OCI-LY3 (cell line): ENCODE results near the gene SH3GL1.

Experiments used
- H2AFZ ChIP-seq: fragments of 200-600, 300-600 bp; shearing (Covaris generic); 2 replicates; pipeline ENCODE4 v1.6.0; 2014; ENCODE audit warnings: antibody characterized with exemption, low read depth, low read length
- H3K27ac ChIP-seq: fragments of 200-600, 300-600 bp; sonication (generic); 2 replicates; pipeline ENCODE4 v1.5.1; 2014; ENCODE audit warnings: mild to moderate bottlenecking, low read length, moderate library complexity, mixed read lengths
- H3K27me3 ChIP-seq: fragments of 200-600, 300-600 bp; sonication (generic); 2 replicates; pipeline ENCODE4 v1.6.1; 2014; ENCODE audit warnings: low read depth, low read length, mixed read lengths
- H3K36me3 ChIP-seq: fragments of 200-600, 300-600 bp; sonication (generic); replicated peaks from 2 replicates; pipeline ENCODE3; 2014; ENCODE audit warnings: low read depth, low read length, mixed read lengths
- H3K4me1 ChIP-seq: fragments of 300-600, 200-600 bp; sonication (generic); 2 replicates; pipeline ENCODE4 v1.6.1; 2014; ENCODE audit warnings: low read length, mixed read lengths
- H3K4me2 ChIP-seq: fragments of 200-600, 300-600 bp; sonication (generic); 2 replicates; pipeline ENCODE4 v1.6.1; 2014; ENCODE audit warnings: low read length, mixed read lengths
- H3K4me3 ChIP-seq: fragments of 300-600, 200-600 bp; sonication (generic); 2 replicates; pipeline ENCODE4 v1.5.1; 2014; ENCODE audit warnings: antibody characterized with exemption, mild to moderate bottlenecking, low read length, moderate library complexity
- H3K79me2 ChIP-seq: fragments of 300-600, 200-600 bp; shearing (Covaris generic); 2 replicates; pipeline ENCODE4 v1.6.1; 2014; ENCODE audit warnings: mild to moderate bottlenecking, low read length, mixed read lengths
- H3K9ac ChIP-seq: fragments of 300-600, 200-600 bp; shearing (Covaris generic); 2 replicates; pipeline ENCODE4 v1.6.0; 2014; ENCODE audit warnings: mild to moderate bottlenecking, low read length, moderate library complexity
- H3K9me3 ChIP-seq: fragments of 200-600, 300-600 bp; shearing (Covaris generic); 2 replicates; pipeline ENCODE4 v1.6.1; 2014; ENCODE audit warnings: low read length, mixed read lengths; ENCODE audit not compliant: insufficient read depth
- H4K20me1 ChIP-seq: fragments of 200-600, 300-600 bp; sonication (generic); 2 replicates; pipeline ENCODE4 v1.6.1; 2016; ENCODE audit warnings: low read length, mixed read lengths; ENCODE audit not compliant: insufficient read depth
- CTCF ChIP-seq: fragments of 200-600, 300-600 bp; sonication (generic); IDR thresholded peaks from 2 replicates; pipeline ENCODE4 v1.5.1; 2014; ENCODE audit warnings: antibody characterized with exemption, low read length, low read depth
- EZH2phosphoT487 ChIP-seq: fragments of 200-600 bp; shearing (Covaris generic); IDR thresholded peaks from 2 replicates; pipeline ENCODE4 v1.6.1; 2018; ENCODE audit warnings: antibody characterized with exemption, mixed run types, low read depth

The SH3GL1 gene

GRCh38 chr19:4342615-4343369 is 57.6 kb downstream of the SH3GL1 start:
- Histone ChIP-seq H3K36me3 (no peaks in the 10 kb centered on the region), H2AFZ (peak overlapping the region; percentile 91), H3K9me3 (no peaks in the 10 kb centered on the region), H3K9ac (peak overlapping the region; percentile 84), H3K27me3 (no peaks in the 10 kb centered on the region), H4K20me1 (no peaks in the 10 kb centered on the region), H3K4me2 (peak overlapping the region; percentile 80), H3K4me3 (peak overlapping the region; percentile 85), H3K79me2 (peaks cover 6% of the 10 kb centered on the region; the same call in 1 of the 2 replicates), H3K27ac (peak overlapping the region; percentile 72), H3K4me1 (peaks cover 17% of the 10 kb centered on the region)
- TF ChIP-seq CTCF = peak; percentile 25
- no peak for TF ChIP-seq EZH2phosphoT487

DNA sequence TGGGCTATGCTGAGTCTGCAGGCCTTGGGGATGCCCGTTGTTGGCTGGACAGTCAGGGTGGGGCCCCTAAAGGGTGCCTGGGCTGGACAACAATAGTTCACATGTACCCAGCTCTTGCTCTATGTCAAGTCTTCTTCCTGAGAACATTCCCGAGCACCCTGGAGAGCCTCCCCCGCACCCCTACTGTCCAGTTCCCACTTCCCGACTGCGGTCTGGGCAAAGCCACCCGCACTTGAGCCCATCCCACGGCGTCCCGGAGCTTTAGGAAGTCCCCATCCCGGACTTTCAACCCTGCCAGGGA is 58.1 kb downstream of the SH3GL1 start:
- H3K9me3 ChIP-seq = no peaks in the 10 kb centered on the region
- peak overlapping the region; percentile 46 for H3K27ac ChIP-seq
- no peaks in the 10 kb centered on the region for H4K20me1 ChIP-seq
- H3K27me3 ChIP-seq = no peaks in the 10 kb centered on the region
- no peaks in the 10 kb centered on the region for H3K36me3 ChIP-seq
- no peak overlapping the region for H2AFZ ChIP-seq
- peaks cover 6% of the 10 kb centered on the region; the same call in 1 of the 2 replicates for H3K79me2 ChIP-seq
- TF ChIP-seq CTCF = no peak
- no peak for TF ChIP-seq EZH2phosphoT487
- peaks cover 18% of the 10 kb centered on the region for H3K4me1 ChIP-seq
- peak overlapping the region; percentile 84 for H3K4me3 ChIP-seq
- H3K9ac ChIP-seq = peak overlapping the region; percentile 84
- H3K4me2 ChIP-seq = peak overlapping the region; percentile 80

GRCh38 chr19:4338441-4339355 is 61.6 kb downstream of the SH3GL1 start, which contains the start of gene STAP2:
TSS of gene STAP2 (minus strand) at chr19:4338827. CDS start at chr19:4338753, 74 bp downstream.
- Histone ChIP-seq H3K4me3 (peak within 1 kb of the TSS; percentile 87), H3K27me3 (no peaks in the 10 kb centered on the region), H4K20me1 (no peaks in the 10 kb centered on the region), H3K4me1 (peaks cover 13% of the 10 kb centered on the region; the same call in 1 of the 2 replicates), H3K9ac (peak within 1 kb of the TSS; percentile 87), H3K79me2 (no peaks in the 10 kb centered on the region), H3K36me3 (no peaks in the 10 kb centered on the region), H2AFZ (peak within 1 kb of the TSS; percentile 100), H3K27ac (peak within 1 kb of the TSS; percentile 50), H3K4me2 (peak within 1 kb of the TSS; percentile 99), H3K9me3 (no peaks in the 10 kb centered on the region)
- TF ChIP-seq EZH2phosphoT487 (no peak), CTCF (no peak)

GRCh38 chr19:4337906-4338440 is 62.4 kb downstream of the SH3GL1 start:
- Histone ChIP-seq H3K4me2 (peak overlapping the region; percentile 99), H3K79me2 (no peaks in the 10 kb centered on the region), H3K9me3 (no peaks in the 10 kb centered on the region), H3K36me3 (no peaks in the 10 kb centered on the region), H3K4me1 (peaks cover 13% of the 10 kb centered on the region; the same call in 1 of the 2 replicates), H3K27ac (peak overlapping the region; percentile 50; the same call in 1 of the 2 replicates), H2AFZ (peak overlapping the region; percentile 100), H3K4me3 (peak overlapping the region; percentile 87), H3K9ac (peak overlapping the region; percentile 87), H4K20me1 (no peaks in the 10 kb centered on the region), H3K27me3 (no peaks in the 10 kb centered on the region)
- TF ChIP-seq EZH2phosphoT487 (no peak), CTCF (no peak)
